Neural cell (in vitro differentiated cells): ENCODE data around the gene ZNF618. TPM values are rescaled to one million over a fixed set of nuclear protein-coding genes. Genes with fewer than 3 reads are reported as not detected.

Experiments used
- H2AFZ ChIP-seq: fragments of 200-600, 300-800 bp; sonication (generic), shearing (Covaris generic); 2 replicates; pipeline ENCODE4 v1.6.0; 2014; ENCODE audit warnings: low read depth, mild to moderate bottlenecking, antibody characterized with exemption, low read length, moderate library complexity
- H3F3A ChIP-seq: fragments of 200-600 bp; shearing (Covaris generic); 2 replicates; pipeline ENCODE4 v1.6.1; 2016; ENCODE audit warnings: mild to moderate bottlenecking, moderate library complexity, mixed read lengths, antibody characterized with exemption, low read length; ENCODE audit not compliant: insufficient read depth, poor library complexity, severe bottlenecking
- H3K27ac ChIP-seq: fragments of 200-600, 300-800 bp; sonication (generic), shearing (Covaris generic); 2 replicates; pipeline ENCODE4 v1.5.1; 2014; ENCODE audit warnings: mild to moderate bottlenecking, low read length, moderate library complexity
- H3K27me3 ChIP-seq: fragments of 300-800, 200-600 bp; sonication (generic), shearing (Covaris generic); 2 replicates; pipeline ENCODE4 v1.6.0; 2014; ENCODE audit warnings: mild to moderate bottlenecking, low read depth, low read length, moderate library complexity; ENCODE audit not compliant: insufficient read depth
- H3K36me3 ChIP-seq: fragments of 300-800, 200-600 bp; sonication (generic), shearing (Covaris generic); 2 replicates; pipeline ENCODE4 v1.5.1; 2014; ENCODE audit warnings: mild to moderate bottlenecking, antibody characterized with exemption, low read length, moderate library complexity; ENCODE audit not compliant: insufficient read depth
- H3K4me2 ChIP-seq: fragments of 300-800, 200-600 bp; sonication (generic), shearing (Covaris generic); 2 replicates; pipeline ENCODE4 v1.6.0; 2014; ENCODE audit warnings: mild to moderate bottlenecking, low read length
- H3K4me3 ChIP-seq: fragments of 300-800, 200-600 bp; sonication (generic), shearing (Covaris generic); 2 replicates; pipeline ENCODE4 v1.5.1; 2014; ENCODE audit warnings: mild to moderate bottlenecking, low read length, moderate library complexity
- H3K79me2 ChIP-seq: fragments of 200-600 bp; shearing (Covaris generic); replicated peaks from 2 replicates; pipeline ENCODE4 v1.6.0; 2014; ENCODE audit warnings: mild to moderate bottlenecking, low read length, moderate library complexity; ENCODE audit not compliant: insufficient read depth
- H3K9ac ChIP-seq: fragments of 300-800, 200-600 bp; sonication (generic), shearing (Covaris generic); 2 replicates; pipeline ENCODE4 v1.6.1; 2016; ENCODE audit warnings: mild to moderate bottlenecking, low read length, mixed read lengths
- H3K9me2 ChIP-seq: fragments of 200-600 bp; shearing (Covaris generic); 2 replicates; pipeline ENCODE4 v1.6.1; 2016; ENCODE audit warnings: mild to moderate bottlenecking, low read length, mixed read lengths; ENCODE audit not compliant: insufficient read depth
- H3K9me3 ChIP-seq: fragments of 200-600, 300-800 bp; sonication (generic), shearing (Covaris generic); 2 replicates; pipeline ENCODE4 v1.6.1; 2016; ENCODE audit warnings: mild to moderate bottlenecking, mixed run types, low read length, moderate library complexity, mixed read lengths
- H4K20me1 ChIP-seq: fragments of 200-600 bp; shearing (Covaris generic); 2 replicates; pipeline ENCODE4 v1.6.1; 2016; ENCODE audit warnings: mild to moderate bottlenecking, mixed run types; ENCODE audit not compliant: insufficient read depth
- CTCF ChIP-seq: fragments of 450-650 bp; IDR thresholded peaks from 2 replicates; pipeline ENCODE4 v1.5.1; 2014; ENCODE audit warnings: antibody characterized with exemption, mild to moderate bottlenecking, moderate library complexity; ENCODE audit not compliant: poor library complexity, severe bottlenecking
- EP300 ChIP-seq: fragments of 450-650 bp; conservative IDR thresholded peaks from 2 replicates; pipeline ENCODE4 v1.6.1; 2014; ENCODE audit warnings: antibody characterized with exemption, mild to moderate bottlenecking, moderate library complexity; ENCODE audit not compliant: poor library complexity, severe bottlenecking
- EZH2 ChIP-seq: fragments of 200-600, 300-800 bp; shearing (Covaris generic), sonication (generic); IDR thresholded peaks from 2 replicates; pipeline ENCODE4 v1.6.1; 2014; ENCODE audit warnings: antibody characterized with exemption, low read length, borderline replicate concordance, mild to moderate bottlenecking; ENCODE audit not compliant: insufficient read depth, poor library complexity, severe bottlenecking
- MXI1 ChIP-seq: fragments of 450-650 bp; conservative IDR thresholded peaks from 2 replicates; pipeline ENCODE4 v1.6.1; 2014; ENCODE audit warnings: antibody characterized with exemption, mild to moderate bottlenecking; ENCODE audit not compliant: poor library complexity, severe bottlenecking
- POLR2AphosphoS5 ChIP-seq: IDR thresholded peaks from 2 replicates; pipeline ENCODE4 v1.6.1; 2012
- RAD21 ChIP-seq: fragments of 450-650 bp; conservative IDR thresholded peaks from 2 replicates; pipeline ENCODE4 v1.6.1; 2014; ENCODE audit warnings: antibody characterized with exemption, mild to moderate bottlenecking, moderate library complexity
- SMC3 ChIP-seq: fragments of 450-650 bp; conservative IDR thresholded peaks from 2 replicates; pipeline ENCODE4 v1.6.1; 2014; ENCODE audit warnings: antibody characterized with exemption, mild to moderate bottlenecking, moderate library complexity; ENCODE audit not compliant: poor library complexity
- TAF1 ChIP-seq: IDR thresholded peaks from 2 replicates; pipeline ENCODE4 v1.6.1; 2012; ENCODE audit warnings: low read depth
- polyA plus RNA-seq: library from polyadenylated mRNA; depleted of rRNA; stranded (reverse); fragments of >200 nt; gene quantifications from 2 replicates; pipeline ENCODE4 v1.2.3, GENCODE V29; 2014
- TF ChIP-seq, protein P1 (sequence below): IDR thresholded peaks from 2 replicates; pipeline ENCODE4 v1.6.1; 2012; ENCODE audit warnings: borderline replicate concordance

ZNF618 gene
- polyA plus RNA-seq, 1 donor from 2014 or later, result 7.1 TPM

- H3K9me2 ChIP-seq, result no peaks in the 10 kb centered on the region
- H3K9me3 ChIP-seq, result peaks cover 5% of the 10 kb centered on the region
- H3F3A ChIP-seq, result no peaks in the 10 kb centered on the region
- no peaks in the 10 kb centered on the region for H4K20me1 ChIP-seq
- H3K79me2 ChIP-seq, result peaks cover 66% of the 10 kb centered on the region
- no peaks in the 10 kb centered on the region for H3K27me3 ChIP-seq
- no peak overlapping the region for H3K9ac ChIP-seq
- no peak overlapping the region for H3K4me2 ChIP-seq
- no peak for TF ChIP-seq EP300
- no peak for TF ChIP-seq RAD21
- no peak for TF ChIP-seq POLR2AphosphoS5
- no peak for TF ChIP-seq CTCF
- TF ChIP-seq MXI1, result no peak
- TF ChIP-seq, protein P1, sequence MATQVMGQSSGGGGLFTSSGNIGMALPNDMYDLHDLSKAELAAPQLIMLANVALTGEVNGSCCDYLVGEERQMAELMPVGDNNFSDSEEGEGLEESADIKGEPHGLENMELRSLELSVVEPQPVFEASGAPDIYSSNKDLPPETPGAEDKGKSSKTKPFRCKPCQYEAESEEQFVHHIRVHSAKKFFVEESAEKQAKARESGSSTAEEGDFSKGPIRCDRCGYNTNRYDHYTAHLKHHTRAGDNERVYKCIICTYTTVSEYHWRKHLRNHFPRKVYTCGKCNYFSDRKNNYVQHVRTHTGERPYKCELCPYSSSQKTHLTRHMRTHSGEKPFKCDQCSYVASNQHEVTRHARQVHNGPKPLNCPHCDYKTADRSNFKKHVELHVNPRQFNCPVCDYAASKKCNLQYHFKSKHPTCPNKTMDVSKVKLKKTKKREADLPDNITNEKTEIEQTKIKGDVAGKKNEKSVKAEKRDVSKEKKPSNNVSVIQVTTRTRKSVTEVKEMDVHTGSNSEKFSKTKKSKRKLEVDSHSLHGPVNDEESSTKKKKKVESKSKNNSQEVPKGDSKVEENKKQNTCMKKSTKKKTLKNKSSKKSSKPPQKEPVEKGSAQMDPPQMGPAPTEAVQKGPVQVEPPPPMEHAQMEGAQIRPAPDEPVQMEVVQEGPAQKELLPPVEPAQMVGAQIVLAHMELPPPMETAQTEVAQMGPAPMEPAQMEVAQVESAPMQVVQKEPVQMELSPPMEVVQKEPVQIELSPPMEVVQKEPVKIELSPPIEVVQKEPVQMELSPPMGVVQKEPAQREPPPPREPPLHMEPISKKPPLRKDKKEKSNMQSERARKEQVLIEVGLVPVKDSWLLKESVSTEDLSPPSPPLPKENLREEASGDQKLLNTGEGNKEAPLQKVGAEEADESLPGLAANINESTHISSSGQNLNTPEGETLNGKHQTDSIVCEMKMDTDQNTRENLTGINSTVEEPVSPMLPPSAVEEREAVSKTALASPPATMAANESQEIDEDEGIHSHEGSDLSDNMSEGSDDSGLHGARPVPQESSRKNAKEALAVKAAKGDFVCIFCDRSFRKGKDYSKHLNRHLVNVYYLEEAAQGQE, result no peak
- TF ChIP-seq TAF1, result no peak
- TF ChIP-seq SMC3, result no peak
- TF ChIP-seq EZH2, result no peak
- peaks cover 6% of the 10 kb centered on the region for H3K36me3 ChIP-seq
- H2AFZ ChIP-seq, result no peak overlapping the region
- no peak overlapping the region for H3K4me3 ChIP-seq
- H3K27ac ChIP-seq, result no peak overlapping the region
These were observed 57.6 kb downstream of the ZNF618 start for GRCh38 chr9:113933671-113934070.

DNA sequence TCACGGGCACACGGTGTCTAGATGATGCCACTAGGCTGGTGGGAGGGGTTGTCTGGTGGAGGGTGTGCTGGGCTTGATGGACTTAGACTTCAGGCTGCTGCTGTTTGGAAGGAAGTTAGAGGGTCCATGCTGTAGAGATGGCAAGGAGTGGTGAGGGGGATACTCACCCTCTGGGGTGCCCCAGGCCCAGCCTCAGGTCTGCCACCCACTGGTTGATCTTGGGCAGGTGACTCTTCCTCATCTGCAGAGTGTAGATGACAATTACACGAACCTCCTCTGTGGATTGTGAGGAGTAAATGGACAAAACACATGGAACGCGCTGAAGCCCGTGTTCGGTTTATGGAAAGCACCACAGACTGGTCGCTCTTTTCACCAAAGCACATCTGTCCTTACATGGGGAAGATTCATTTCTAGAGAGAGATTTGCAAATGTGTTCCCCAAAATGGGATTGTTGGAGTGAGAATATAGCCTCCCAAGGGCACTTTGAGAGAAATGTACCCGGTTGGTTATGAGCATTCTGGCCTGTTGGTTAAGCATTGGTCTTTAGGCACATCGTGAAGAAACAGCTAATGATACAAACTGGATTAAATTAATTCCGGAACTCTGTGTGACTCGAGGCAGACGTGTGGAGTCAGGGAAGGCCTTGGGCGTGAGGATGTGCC is 58.2 kb downstream of the ZNF618 start:
- H3K9me2 ChIP-seq, result no peaks in the 10 kb centered on the region
- H3K79me2 ChIP-seq, result peaks cover 66% of the 10 kb centered on the region
- peaks cover 5% of the 10 kb centered on the region for H3K36me3 ChIP-seq
- H3K9me3 ChIP-seq, result no peaks in the 10 kb centered on the region
- H3F3A ChIP-seq, result no peaks in the 10 kb centered on the region
- H3K9ac ChIP-seq, result no peak overlapping the region
- TF ChIP-seq, protein P1, result no peak
- TF ChIP-seq CTCF (no peak), RAD21 (no peak), EP300 (no peak), POLR2AphosphoS5 (no peak), TAF1 (no peak), EZH2 (no peak), MXI1 (no peak), SMC3 (no peak)
- no peak overlapping the region for H3K4me3 ChIP-seq
- no peaks in the 10 kb centered on the region for H4K20me1 ChIP-seq
- no peak overlapping the region for H3K27ac ChIP-seq
- H3K4me2 ChIP-seq, result no peak overlapping the region
- no peak overlapping the region for H2AFZ ChIP-seq
- no peaks in the 10 kb centered on the region for H3K27me3 ChIP-seq
